ENCODE data around the gene ACTG1. TPM values are rescaled to one million over a fixed set of nuclear protein-coding genes. Genes with fewer than 3 reads are reported as not detected.

The ACTG1 gene
- total and polyA plus RNA-seq, 2 of the 4 experiments (the other 2 are of a cell fraction) = 10,907 to 15,732 TPM

DNA sequence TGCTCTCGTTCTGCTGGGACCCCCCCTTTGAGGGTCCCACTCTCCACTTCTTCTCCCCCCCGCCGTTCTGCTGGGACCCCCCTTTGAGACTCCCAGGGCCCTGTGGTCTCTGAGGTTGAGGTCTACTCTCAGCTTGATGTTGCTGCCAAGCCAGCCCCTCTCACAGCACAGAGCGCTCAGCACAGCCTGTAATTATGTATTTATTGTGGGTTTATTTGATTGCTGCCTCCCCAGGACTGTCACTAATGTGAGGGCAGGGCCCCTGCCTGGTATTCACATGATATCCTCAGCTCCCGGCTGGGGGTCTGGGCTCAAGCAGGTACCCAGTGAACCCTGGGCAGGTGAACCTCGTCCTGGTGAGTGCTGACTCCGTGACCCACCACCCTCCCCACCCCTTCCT, 35.4 kb downstream of the ACTG1 start:
- Histone ChIP-seq H2BK20ac (ENCODE audit: low read depth, low read length) (no peak overlapping the region), H3K4ac (ENCODE audit: low read depth, low read length) (no peak overlapping the region), H2AK5ac (ENCODE audit: low read depth, low read length) (no peak overlapping the region), H3K4me2 (ENCODE audit: low read depth, low read length) (no peak overlapping the region), H3K4me3 (ENCODE audit: insufficient read depth, low read depth, low read length) (no peak overlapping the region), H3K36me3 (ENCODE audit: control insufficient read depth, insufficient read depth, low read length) (no peaks in the 10 kb centered on the region), H3K9me1 (ENCODE audit: insufficient read depth, low read length) (peaks cover 3% of the 10 kb centered on the region; the same call in 1 of the 2 replicates), H4K91ac (ENCODE audit: insufficient read depth, low read depth, low read length) (no peak overlapping the region), H2BK5ac (ENCODE audit: low read depth, low read length, poor library complexity, severe bottlenecking) (no peak overlapping the region), H3K4me1 (ENCODE audit: control insufficient read depth, insufficient read depth, low read length) (peaks cover 7% of the 10 kb centered on the region), H3K27me3 (ENCODE audit: control insufficient read depth, insufficient read depth, low read length) (no peaks in the 10 kb centered on the region; the same call in 1 of the 2 replicates), H4K20me1 (ENCODE audit: insufficient read depth, low read length) (no peaks in the 10 kb centered on the region), H3K18ac (ENCODE audit: low read depth, low read length) (no peak overlapping the region), H4K8ac (ENCODE audit: low read depth in 2 of 2, low read length in 2 of 2) (no peak overlapping the region), H3K56ac (ENCODE audit: extremely low read depth, insufficient read depth, low read length) (no peak overlapping the region), H2AFZ (replicated peaks; ENCODE audit: low read length, poor library complexity) (no peak overlapping the region), H3K27ac (ENCODE audit: insufficient read depth, low read length) (no peak overlapping the region), H3K9me3 (ENCODE audit: control insufficient read depth, insufficient read depth, low read length) (peaks cover 3% of the 10 kb centered on the region), H2AK9ac (replicated peaks; ENCODE audit: low read depth, low read length, poor library complexity) (no peak overlapping the region), H2BK15ac (ENCODE audit: low read depth, low read length) (no peak overlapping the region), H4K5ac (ENCODE audit: low read depth, low read length) (no peak overlapping the region), H3K79me1 (ENCODE audit: low read depth in 1 of 2, low read length in 2 of 2) (no peaks in the 10 kb centered on the region), H2BK120ac (ENCODE audit: low read depth, low read length) (no peak overlapping the region), H3K14ac (replicated peaks; ENCODE audit: low read depth, low read length) (no peak overlapping the region), H3K23ac (ENCODE audit: low read depth, low read length) (no peak overlapping the region), H3K9ac (ENCODE audit: low read depth, low read length) (no peak overlapping the region)
- dilution Hi-C loops (cut with HindIII; ENCODE audit: low sequenced_read_pairs, unreplicated experiment) = no loop called here
- CTCF ChIA-PET = no interaction called here
- no peak for DNase-seq
- BruUV-seq (replicated peaks) = no TSS peak
- no peak for ATAC-seq (ENCODE audit: low read depth)
- 100% methylated on average over 1 of the region's 7 CpGs; no CpG with 5 or more reads in 1 of the 2 experiments for WGBS, 2 experiments (ENCODE audit: extremely low coverage in 2 of 2, insufficient read length in 1 of 2)
- no peak for TF ChIP-seq POLR2A (IDR thresholded peaks at IDR 0.05; ENCODE audit: low read depth, low read length)
- TF ChIP-seq RFX5 (IDR thresholded peaks at IDR 0.05; ENCODE audit: low read depth, low read length) = no peak
- no peak for TF ChIP-seq CEBPB (IDR thresholded peaks at IDR 0.05; ENCODE audit: low read depth, low read length)
- TF ChIP-seq NFE2L2 (IDR thresholded peaks at IDR 0.05; ENCODE audit: low read depth, low read length) = no peak
- TF ChIP-seq, protein P1, sequence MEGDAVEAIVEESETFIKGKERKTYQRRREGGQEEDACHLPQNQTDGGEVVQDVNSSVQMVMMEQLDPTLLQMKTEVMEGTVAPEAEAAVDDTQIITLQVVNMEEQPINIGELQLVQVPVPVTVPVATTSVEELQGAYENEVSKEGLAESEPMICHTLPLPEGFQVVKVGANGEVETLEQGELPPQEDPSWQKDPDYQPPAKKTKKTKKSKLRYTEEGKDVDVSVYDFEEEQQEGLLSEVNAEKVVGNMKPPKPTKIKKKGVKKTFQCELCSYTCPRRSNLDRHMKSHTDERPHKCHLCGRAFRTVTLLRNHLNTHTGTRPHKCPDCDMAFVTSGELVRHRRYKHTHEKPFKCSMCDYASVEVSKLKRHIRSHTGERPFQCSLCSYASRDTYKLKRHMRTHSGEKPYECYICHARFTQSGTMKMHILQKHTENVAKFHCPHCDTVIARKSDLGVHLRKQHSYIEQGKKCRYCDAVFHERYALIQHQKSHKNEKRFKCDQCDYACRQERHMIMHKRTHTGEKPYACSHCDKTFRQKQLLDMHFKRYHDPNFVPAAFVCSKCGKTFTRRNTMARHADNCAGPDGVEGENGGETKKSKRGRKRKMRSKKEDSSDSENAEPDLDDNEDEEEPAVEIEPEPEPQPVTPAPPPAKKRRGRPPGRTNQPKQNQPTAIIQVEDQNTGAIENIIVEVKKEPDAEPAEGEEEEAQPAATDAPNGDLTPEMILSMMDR (conservative IDR thresholded peaks at IDR 0.05; ENCODE audit: low read depth, low read length) = no peak
- intact Hi-C loops (cut with micrococcal nuclease) = no loop called here
- POLR2A ChIA-PET (ENCODE audit: unreplicated experiment) = no interaction called here
- in situ Hi-C loops (cut with MboI; ENCODE audit: low sequenced_read_pairs) = no loop called here
